Kidney epithelial cell (primary cell): Measurements from ENCODE around the gene PHACTR3. TPM values are rescaled to one million over a fixed set of nuclear protein-coding genes. Genes with fewer than 3 reads are reported as not detected.

Source experiments
- DNase-seq: peaks from one replicate; pipeline ENCODE4 v3.0.0-alpha.2; 2010; ENCODE audit warnings: low read depth
- H3K27me3 ChIP-seq: 2 replicates; pipeline ENCODE4 v1.6.0; 2011; ENCODE audit warnings: low read length; ENCODE audit not compliant: control insufficient read depth, insufficient read depth
- H3K36me3 ChIP-seq: 2 replicates; pipeline ENCODE4 v1.5.1; 2011; ENCODE audit warnings: low read length; ENCODE audit not compliant: control insufficient read depth, insufficient read depth
- H3K4me3 ChIP-seq: 2 replicates; pipeline ENCODE4 v1.5.1; 2011; ENCODE audit warnings: low read depth, mild to moderate bottlenecking, control low read depth, low read length
- CTCF ChIP-seq: IDR thresholded peaks from 2 replicates; pipeline ENCODE4 v1.5.1; 2011; ENCODE audit warnings: mild to moderate bottlenecking, moderate library complexity, low read length, control low read depth, inconsistent platforms; ENCODE audit not compliant: insufficient read depth, poor library complexity, severe bottlenecking
- total RNA-seq: library from RNA; depleted of rRNA; stranded (reverse); fragments of >200 nt; gene quantifications from 2 replicates; pipeline ENCODE4 v1.2.3, GENCODE V29; 2015

The PHACTR3 gene
- total RNA-seq, 1 donor from 2014 or later: not detected

DNA sequence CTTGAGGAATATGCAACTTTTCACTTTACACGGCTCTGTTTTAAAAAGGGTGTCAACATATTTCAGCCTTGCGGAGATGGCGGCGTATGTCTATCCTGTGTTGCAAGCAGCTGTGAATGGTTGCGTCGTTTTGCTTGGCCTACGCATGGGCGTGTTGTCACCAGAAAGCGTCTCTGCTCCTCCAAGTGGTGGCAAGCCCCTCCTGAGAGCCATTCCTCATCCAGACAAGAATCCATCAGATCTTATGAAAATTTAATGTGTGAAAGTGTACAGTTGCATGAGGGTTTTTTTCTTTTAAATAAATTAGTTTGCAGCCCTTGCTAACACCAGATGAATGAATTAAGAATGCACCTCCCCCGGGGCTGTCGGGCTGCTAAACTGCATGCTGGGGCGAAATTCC lies 114.4 kb downstream of the PHACTR3 start:
- DNase-seq: no peak
- no peaks in the 10 kb centered on the region for H3K27me3 ChIP-seq
- no peak for TF ChIP-seq CTCF
- H3K4me3 ChIP-seq: no peak overlapping the region
- H3K36me3 ChIP-seq: no peaks in the 10 kb centered on the region

DNA sequence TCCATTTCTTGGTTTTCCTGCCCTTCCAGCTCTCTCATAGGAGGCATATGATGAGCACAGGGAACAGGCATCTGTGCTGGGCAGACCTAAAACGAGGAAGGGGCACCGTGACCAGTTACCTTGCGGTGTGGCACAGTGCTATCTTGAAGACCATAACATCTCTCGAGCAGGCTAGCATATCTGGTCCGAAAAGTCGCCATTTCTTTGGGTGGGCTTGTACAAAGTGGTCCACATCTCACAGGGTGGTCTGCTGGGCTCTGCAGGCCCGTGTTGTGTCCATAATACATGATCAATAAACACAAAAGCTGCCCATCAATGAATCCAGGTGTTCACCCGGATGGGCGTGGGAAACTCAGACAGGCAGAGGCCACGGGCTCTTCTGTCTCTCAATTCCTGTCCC lies 115.7 kb downstream of the PHACTR3 start:
- DNase-seq: no peak
- Histone ChIP-seq H3K36me3 (no peaks in the 10 kb centered on the region), H3K4me3 (no peak overlapping the region), H3K27me3 (no peaks in the 10 kb centered on the region)
- TF ChIP-seq CTCF: no peak

DNA sequence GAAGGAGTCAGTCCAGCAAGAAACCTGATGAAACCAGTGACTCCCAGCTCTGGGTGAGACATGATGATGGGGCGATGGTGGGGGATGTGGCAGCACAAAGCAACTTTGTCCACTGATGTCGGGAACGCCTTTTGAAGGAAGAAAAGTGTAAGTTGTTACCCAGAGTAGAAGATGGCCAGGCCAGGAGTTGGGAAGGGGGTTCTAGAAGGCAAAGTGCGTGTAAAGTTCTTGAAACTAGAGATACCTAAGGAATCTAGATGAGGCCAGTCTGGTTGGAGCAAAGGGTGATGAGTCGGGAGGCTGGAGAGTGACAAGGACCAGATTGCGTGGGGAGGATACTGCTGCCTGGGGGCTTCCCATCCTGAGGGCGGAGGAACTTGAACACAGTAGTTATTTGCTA lies 117.0 kb downstream of the PHACTR3 start:
- Histone ChIP-seq H3K36me3 (no peaks in the 10 kb centered on the region), H3K4me3 (no peak overlapping the region), H3K27me3 (no peaks in the 10 kb centered on the region)
- TF ChIP-seq CTCF: no peak
- no peak for DNase-seq

- Histone ChIP-seq H3K36me3 (no peaks in the 10 kb centered on the region), H3K4me3 (no peak overlapping the region), H3K27me3 (no peaks in the 10 kb centered on the region)
- no peak for DNase-seq
- TF ChIP-seq CTCF: no peak
Measured at GRCh38 chr20:59723108-59723500, 118.8 kb downstream of the PHACTR3 start.

DNA sequence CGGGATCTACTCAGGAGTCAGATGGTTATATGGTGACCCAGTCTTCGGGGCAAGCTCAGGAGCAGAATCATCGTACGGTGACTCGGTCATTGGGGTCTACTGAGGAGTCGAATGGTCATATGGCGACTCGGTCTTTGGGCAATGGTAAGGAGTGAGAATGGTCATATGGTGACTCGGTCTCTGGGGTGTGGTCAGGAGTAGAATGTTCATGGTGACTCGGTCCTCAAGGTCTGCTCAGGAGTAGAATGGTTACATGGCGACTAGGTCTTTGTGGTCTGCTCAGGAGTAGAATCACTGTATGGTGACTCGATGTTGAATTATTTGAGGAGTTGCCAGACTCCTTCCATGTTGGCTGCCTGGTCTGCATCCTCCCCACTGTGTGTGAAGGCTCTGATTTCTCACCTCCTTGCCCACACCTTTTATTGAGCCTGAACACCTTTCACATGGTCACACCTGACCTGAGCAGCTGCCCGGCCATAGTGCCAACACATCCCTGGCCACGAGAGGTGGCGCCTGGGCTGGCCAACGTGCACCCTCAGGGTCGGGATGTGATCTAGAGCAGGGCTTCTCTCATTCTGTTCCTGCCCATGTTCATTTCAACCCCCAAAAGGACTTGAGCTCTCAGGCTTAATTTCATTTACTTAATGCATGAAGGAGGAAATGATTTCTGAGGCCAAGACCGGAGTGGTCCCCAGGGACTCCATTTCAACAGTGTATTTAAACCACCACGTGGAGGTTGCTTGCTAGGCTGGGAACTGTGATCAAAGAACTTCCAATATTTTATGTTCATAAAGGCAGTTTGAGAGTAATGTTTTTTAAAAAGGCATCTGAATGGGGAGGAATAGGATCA lies 119.5 kb downstream of the PHACTR3 start:
- no peak overlapping the region for H3K4me3 ChIP-seq
- no peaks in the 10 kb centered on the region for H3K27me3 ChIP-seq
- no peak for TF ChIP-seq CTCF
- no peak for DNase-seq
- H3K36me3 ChIP-seq: no peaks in the 10 kb centered on the region
